IPS DF 19.7 (cell line): ENCODE measurements around the gene ZNF574.

Source experiments
- DNase-seq: peaks from one replicate; pipeline ENCODE4 v3.0.0-alpha.2; 2013; ENCODE audit warnings: low read depth, low spot score

Gene ZNF574

DNA sequence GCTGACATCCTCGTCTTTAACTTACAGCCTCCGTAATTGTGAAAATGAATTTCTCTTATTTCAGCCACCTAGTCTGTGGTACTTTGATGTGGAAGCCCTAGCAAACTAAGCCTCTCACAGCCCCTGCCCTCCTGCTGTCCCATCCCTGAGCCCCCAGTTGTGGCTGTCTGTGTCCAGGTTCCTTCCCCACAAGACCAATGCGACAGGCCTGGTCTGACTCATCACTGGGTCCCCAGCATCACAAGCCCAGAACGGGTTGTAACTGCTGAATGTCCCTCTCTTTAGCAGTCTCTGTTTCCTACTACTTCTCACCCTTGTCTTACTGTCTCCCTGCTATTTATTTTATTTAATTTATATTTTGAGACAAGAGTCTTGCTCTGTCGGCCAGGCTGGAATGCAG, 50.6 kb downstream of the ZNF574 start:
- DNase-seq = no peak

- DNase-seq = no peak
These were observed 53.7 kb downstream of the ZNF574 start for GRCh38 chr19:42129399-42130253.

DNA sequence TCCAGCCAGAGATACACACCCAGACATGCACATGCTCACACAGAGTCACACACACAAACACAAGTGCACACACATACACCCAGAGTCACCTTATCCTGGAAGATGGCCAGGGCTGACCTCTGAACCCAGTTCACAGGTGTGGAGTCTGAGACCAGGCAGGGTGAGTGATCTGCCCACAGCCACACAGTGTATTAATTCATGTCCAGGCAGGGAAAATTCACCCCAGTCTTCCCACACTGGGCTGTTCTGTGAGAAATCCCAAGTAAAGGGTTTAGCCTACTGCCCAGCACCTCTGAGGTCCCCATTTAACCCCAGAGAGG, 54.2 kb downstream of the ZNF574 start:
- no peak for DNase-seq
